Right cardiac atrium (tissue), 5 donors: ENCODE measurements around the gene CDK5RAP2. TPM values are rescaled to one million over a fixed set of nuclear protein-coding genes. Genes with fewer than 3 reads are reported as not detected.

Experiments
- ATAC-seq, 2 donors: fragments of 200-7000 bp; cut with Tn5 transposase; one replicate each; pipeline versions ENCODE4 v1.8.0 to v1.9.1; 2020; ENCODE audit warnings: moderate library complexity in 2 of 2, mild to moderate bottlenecking in 1 of 2
- DNase-seq, 3 donors: peaks; one replicate each; pipeline ENCODE4 v3.0.0-alpha.2; 2020
- H3K27ac ChIP-seq: one replicate; pipeline ENCODE4 v1.5.1; 2013; ENCODE audit warnings: mild to moderate bottlenecking, low read length, control low read depth, moderate library complexity
- H3K27me3 ChIP-seq: one replicate; pipeline ENCODE4 v1.6.1; 2013; ENCODE audit not compliant: control insufficient read depth, insufficient read depth
- H3K4me1 ChIP-seq: one replicate; pipeline ENCODE4 v1.6.1; 2013; ENCODE audit warnings: low read length; ENCODE audit not compliant: control insufficient read depth, insufficient read depth
- H3K4me3 ChIP-seq: one replicate; pipeline ENCODE4 v1.5.1; 2013; ENCODE audit warnings: low read length, control low read depth
- H3K9me3 ChIP-seq: one replicate; pipeline ENCODE4 v1.6.1; 2013; ENCODE audit warnings: low read length; ENCODE audit not compliant: control insufficient read depth
- WGBS: extraction: QIAGEN DNeasy Blood & Tissue Kit; methylation state at CpG from one replicate; pipeline ENCODE4 v1.1.7; 2013; 5-methylcytosine and 5-hydroxymethylcytosine counted together
- intact Hi-C, 4 donors: fragments of 100-400 bp; cut with DNase I; formaldehyde crosslinking; loops; one replicate each; pipeline versions ENCODE4 v1.11.0 to v1.14.0; 2022 to 2023
- polyA plus RNA-seq: library from polyadenylated mRNA; stranded (reverse); fragments of 200-250 nt; gene quantifications from one replicate; pipeline ENCODE4 v1.2.3, GENCODE V29; 2013
- total RNA-seq, 4 donors: library from RNA; stranded (reverse); fragmentation: NEBNext Ultra II Directional; extraction: Animal tissue kit (Norgen Biotek cat#: 25700); gene quantifications; one replicate each; pipeline ENCODE4 v1.2.1, GENCODE V29; 2021
- donor health status: healthy with polysubstance abuse.
- donor health status: DM: no; HTN: yes; CAD: no.
- donor health status: DM: no; HTN: no; CAD: no.
- donor health status: DM: no; HTN: yes; CAD: no; lungs with severe emphysema.
- donor health status: DM: yes; HTN: yes; CAD: no.

CDK5RAP2 gene
- total and polyA plus RNA-seq, 5 donors = 28.0 to 63.6 (median 46.3) TPM

DNA sequence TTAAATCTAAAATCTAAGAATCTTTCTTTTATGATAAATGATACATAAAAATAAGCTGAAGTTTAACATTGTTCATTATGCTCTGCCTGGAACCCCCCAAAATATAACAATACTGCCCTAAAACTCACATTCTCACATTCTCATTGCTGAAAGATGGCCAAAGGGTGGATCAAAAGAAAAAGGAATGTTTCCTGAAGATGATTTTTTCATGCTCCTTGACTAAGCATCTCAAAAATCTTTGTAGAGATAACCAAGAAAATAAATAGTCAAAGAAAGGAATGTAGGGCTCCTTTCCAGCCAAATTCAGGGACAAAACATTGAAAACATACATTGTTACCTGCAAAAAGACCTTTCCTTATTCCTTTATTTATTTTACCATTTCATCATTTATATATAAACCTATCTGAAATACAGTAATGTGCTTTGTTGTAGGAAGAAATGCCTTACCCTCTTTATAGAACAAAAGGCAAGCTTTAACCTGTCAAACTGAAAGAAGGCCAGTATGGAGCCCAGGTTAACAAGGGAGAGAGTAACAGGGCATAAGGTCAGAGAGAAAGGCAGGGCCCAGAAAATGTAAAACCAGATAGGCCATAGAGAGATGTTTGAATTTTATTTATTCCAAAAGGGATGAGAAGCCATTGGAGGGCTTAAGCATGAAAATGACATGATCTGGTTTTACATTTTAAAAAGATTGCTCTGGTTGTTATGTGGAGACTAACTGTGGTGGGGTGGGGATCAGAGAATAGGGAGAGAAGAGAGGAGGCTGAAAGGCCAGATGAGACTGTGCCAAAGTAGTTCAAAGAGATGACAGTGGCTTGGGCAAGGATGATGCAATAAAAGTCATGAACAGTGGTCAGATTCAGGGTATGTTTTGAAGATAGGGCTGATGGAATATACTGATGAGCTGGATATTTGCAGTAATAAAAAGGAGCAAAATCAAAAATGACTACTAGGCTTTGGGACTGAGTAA lies 37.3 kb upstream of the CDK5RAP2 start:
- H3K4me3 ChIP-seq = no peak overlapping the region
- no peaks in the 10 kb centered on the region for H3K4me1 ChIP-seq
- intact Hi-C loops = no loop called here
- ATAC-seq = no peak
- H3K27ac ChIP-seq = no peak overlapping the region
- no peak for DNase-seq
- H3K9me3 ChIP-seq = no peaks in the 10 kb centered on the region
- no peaks in the 10 kb centered on the region for H3K27me3 ChIP-seq

DNA sequence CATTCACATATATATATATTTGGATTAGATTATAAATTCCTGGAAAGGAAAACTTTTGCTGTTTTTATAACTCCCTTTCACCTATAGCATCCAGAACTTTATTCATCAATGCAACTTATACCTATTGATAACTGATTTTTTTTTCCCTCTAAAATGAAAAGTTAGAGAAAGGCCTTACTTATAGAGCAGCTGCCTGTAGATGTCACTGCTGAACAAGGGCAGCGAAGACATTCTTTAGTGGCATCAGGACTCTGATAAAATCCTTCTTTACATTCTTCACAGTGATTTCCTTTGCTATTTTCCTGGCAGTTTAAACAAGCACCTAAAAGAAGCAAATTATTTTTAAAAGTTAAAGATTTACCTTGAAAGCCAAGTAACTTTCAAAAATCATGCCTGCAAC lies 32.3 kb upstream of the CDK5RAP2 start:
- DNase-seq = no peak
- Histone ChIP-seq H3K4me3 (no peak overlapping the region), H3K4me1 (no peaks in the 10 kb centered on the region), H3K27ac (no peak overlapping the region), H3K9me3 (no peaks in the 10 kb centered on the region), H3K27me3 (no peaks in the 10 kb centered on the region)
- ATAC-seq = no peak
- intact Hi-C loops = no loop called here
- 94% methylated on average over 1 of the region's 1 CpG for WGBS

DNA sequence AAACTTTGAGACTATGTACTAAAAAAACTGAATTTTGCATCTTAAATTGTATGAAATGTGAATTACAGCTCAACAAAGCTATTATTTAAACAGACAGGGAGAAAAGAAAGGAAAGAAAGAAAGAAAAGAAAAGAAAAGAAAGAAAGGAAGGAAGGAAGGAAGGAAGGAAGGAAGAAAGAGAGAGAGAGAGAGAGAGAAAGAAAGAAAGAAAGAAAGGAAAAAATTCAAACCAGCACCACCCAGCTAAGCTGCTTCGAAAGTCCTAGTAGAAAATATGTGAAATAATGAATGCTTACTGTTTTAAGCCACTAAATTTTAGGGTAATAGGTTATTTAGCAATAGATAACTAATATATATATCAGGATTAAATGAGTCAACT lies 31.7 kb upstream of the CDK5RAP2 start:
- ATAC-seq = no peak
- intact Hi-C loops = no loop called here
- Histone ChIP-seq H3K9me3 (no peaks in the 10 kb centered on the region), H3K4me1 (no peaks in the 10 kb centered on the region), H3K27me3 (no peaks in the 10 kb centered on the region), H3K4me3 (no peak overlapping the region), H3K27ac (no peak overlapping the region)
- DNase-seq = no peak
- 87% methylated on average over 1 of the region's 1 CpG for WGBS

DNA sequence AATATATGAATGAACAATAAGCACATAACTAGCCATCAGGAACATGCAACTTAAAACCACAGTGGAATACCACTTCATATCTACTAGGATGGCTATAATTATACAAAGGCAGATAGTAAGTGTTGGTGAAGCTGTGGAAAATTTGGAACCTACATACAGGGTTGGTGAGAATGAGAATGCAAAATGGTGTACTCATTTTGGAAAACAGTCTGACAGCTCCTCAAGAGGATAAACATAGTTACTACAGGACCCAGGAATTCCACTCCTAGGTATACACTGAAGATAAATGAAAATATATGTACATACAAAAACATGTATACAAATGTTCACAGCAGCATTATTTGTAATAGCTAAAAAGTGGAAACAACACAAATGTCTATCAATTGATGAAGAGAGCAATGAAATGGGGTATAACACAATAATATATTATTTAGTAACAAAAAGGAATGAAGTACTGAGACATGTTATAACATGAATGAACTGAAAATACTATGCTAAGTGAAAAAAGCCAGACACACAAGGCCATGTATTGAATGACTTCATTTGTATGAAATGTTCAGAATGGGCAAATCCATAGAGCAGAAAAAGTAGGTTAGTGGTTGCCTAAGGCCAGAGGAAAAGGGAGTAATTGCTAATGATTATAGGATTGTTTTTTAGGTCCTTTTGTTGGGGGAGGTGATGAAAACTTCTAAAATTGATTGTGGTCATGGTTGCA lies 31.2 kb upstream of the CDK5RAP2 start:
- Histone ChIP-seq H3K4me1 (no peaks in the 10 kb centered on the region), H3K27me3 (no peaks in the 10 kb centered on the region), H3K9me3 (no peaks in the 10 kb centered on the region), H3K27ac (no peak overlapping the region), H3K4me3 (no peak overlapping the region)
- DNase-seq (no peak), ATAC-seq (no peak)
- intact Hi-C loops = no loop called here

DNA sequence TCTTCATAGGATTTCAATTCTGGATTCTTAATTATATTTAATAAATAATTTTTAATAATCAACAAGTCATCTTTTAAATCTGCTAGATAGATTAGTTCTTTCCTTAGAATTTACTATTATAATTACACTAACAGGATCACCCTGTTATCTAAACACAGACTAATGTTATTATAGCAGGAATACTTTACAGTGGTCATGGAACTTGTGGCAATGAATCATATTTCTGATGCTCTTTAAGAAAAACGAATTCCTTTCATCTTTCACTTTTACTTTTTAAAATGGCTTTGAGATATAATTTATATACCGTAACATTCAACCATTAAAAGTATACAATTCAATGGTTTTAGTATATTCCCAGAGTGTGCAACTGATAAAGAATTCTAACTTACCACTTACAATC lies 29.7 kb upstream of the CDK5RAP2 start:
- ATAC-seq (no peak), DNase-seq (no peak)
- 92% methylated on average over 2 of the region's 2 CpGs for WGBS
- H3K27ac ChIP-seq = no peak overlapping the region
- intact Hi-C loops = no loop called here
- H3K4me1 ChIP-seq = no peaks in the 10 kb centered on the region
- no peaks in the 10 kb centered on the region for H3K9me3 ChIP-seq
- H3K4me3 ChIP-seq = no peak overlapping the region
- H3K27me3 ChIP-seq = no peaks in the 10 kb centered on the region

DNA sequence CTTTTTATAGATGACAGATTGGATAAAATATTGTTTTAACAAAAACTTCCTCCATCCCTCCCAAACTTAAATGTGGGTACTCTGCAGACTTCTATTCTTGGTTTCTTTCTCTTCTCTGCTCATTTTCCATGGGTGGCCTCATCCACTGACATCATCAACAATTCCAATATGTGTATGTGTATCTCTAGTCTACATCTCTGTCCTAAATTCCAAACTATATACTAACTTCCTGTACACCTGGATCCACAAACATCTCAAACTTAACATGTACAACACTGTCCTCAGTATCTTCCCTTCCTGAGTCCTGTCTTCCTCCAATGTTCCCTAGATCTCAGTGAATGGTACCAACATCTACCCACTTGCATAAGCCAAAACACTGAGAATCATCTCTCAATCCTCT lies 28.5 kb upstream of the CDK5RAP2 start:
- no peak overlapping the region for H3K4me3 ChIP-seq
- no peak for DNase-seq

DNA sequence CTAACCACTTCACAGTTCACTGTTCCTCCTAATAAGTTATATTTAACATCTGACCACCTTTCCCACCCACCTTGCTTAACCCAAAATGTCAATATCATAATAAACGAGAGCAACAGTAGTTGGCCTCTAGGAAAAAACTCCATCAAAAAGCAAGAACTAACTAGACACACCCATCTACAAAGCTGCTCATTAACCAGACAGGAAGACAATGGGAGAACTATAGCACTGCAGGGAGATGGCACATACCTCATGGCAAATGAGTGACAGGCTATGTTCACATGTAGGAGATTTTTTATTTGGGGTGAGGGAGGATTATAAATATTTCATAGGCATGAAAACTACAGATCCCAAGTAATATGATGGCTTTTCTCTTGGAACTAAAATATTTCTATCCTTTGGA lies 23.6 kb upstream of the CDK5RAP2 start:
- intact Hi-C loops = no loop called here
- DNase-seq (no peak), ATAC-seq (no peak)
- Histone ChIP-seq H3K4me3 (no peak overlapping the region), H3K9me3 (no peaks in the 10 kb centered on the region), H3K4me1 (no peaks in the 10 kb centered on the region), H3K27me3 (no peaks in the 10 kb centered on the region), H3K27ac (no peak overlapping the region)
- WGBS = 81% methylated on average over 1 of the region's 1 CpG

More for the DNA sequence above, 28.5 kb upstream of the CDK5RAP2 start:
- ATAC-seq = no peak
- Histone ChIP-seq H3K4me1 (no peaks in the 10 kb centered on the region), H3K9me3 (no peaks in the 10 kb centered on the region), H3K27me3 (no peaks in the 10 kb centered on the region), H3K27ac (no peak overlapping the region)
- intact Hi-C loops = no loop called here

DNA sequence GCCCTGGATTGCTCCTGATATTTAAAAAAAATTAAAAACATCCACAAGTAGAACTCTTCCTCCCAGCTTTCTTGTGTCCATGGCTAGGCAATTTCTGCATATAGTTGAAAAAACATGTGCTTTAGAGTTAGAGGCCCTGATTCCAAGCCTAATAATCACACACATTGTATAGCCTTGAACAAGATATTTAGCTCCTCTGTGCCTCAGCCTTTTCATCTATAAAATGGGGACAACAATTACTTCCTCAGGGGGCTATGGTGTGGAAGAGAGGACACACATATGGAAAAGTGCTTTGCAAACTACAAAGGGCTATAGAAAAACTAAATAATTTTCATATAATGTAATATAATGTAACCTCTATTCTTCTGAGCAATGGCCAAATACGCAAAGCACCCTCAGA lies 23.0 kb upstream of the CDK5RAP2 start:
- no peak overlapping the region for H3K27ac ChIP-seq
- no peaks in the 10 kb centered on the region for H3K9me3 ChIP-seq
- H3K27me3 ChIP-seq = no peaks in the 10 kb centered on the region
- WGBS = 94% methylated on average over 1 of the region's 1 CpG
- DNase-seq (no peak), ATAC-seq (no peak)
- H3K4me3 ChIP-seq = no peak overlapping the region
- intact Hi-C loops = no loop called here
- H3K4me1 ChIP-seq = no peaks in the 10 kb centered on the region

DNA sequence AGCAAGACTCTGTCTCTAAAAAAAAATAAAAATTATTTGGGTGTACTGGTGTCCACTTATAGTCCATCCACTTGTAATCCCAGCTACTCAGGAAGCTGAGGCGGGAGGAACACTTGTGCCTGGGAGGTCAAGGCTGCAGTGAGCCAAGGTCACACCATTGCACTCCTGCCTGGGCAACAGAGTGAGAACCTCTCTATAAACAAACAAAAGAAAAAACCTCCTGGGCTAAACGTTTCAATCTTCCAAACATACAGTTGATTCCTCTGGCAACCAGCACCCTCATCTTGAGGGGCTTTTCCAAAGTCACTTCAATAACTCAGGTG lies 13.9 kb upstream of the CDK5RAP2 start:
- 40% methylated on average over 2 of the region's 2 CpGs for WGBS

DNA sequence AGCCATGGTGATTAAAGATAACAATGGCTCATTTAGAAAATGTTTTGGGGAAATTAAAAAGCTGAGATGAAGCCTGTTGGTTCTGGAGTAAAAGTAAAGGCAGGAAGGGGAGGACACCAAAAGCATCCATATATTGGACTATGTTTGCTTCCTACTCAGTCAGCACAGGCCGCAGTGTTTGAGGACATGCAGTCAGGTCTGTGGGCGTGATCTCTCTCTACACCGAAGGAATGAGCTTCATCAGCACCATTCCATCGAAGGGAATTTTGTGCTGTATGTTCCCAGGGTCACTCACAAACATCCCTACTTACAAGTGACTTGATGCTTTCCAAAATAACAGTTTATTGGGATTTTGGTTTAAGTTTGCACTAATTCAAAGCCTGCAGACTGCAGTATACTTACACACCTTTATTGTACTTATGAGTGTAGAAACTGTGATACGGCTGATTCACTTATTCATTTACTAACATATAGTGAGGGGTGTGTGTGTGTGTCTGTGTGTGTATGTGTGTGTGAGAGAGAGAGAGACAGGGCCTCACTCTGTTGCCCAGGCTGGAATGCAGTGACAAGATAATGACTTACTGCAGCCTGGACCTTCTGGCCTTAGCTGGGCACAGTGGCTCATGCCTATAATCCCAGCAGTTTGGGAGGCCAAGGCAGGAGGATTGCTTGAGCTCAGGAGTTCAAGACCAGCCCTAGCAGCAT lies 13.4 kb upstream of the CDK5RAP2 start:
- WGBS = 72% methylated on average over 5 of the region's 5 CpGs
- Histone ChIP-seq H3K9me3 (no peaks in the 10 kb centered on the region), H3K27me3 (no peaks in the 10 kb centered on the region), H3K4me3 (no peak overlapping the region), H3K27ac (no peak overlapping the region), H3K4me1 (no peaks in the 10 kb centered on the region)
- DNase-seq (no peak), ATAC-seq (no peak)
- intact Hi-C loops = no loop called here

More for the DNA sequence above, 13.9 kb upstream of the CDK5RAP2 start:
- Histone ChIP-seq H3K27ac (no peak overlapping the region), H3K4me3 (no peak overlapping the region), H3K9me3 (no peaks in the 10 kb centered on the region), H3K4me1 (no peaks in the 10 kb centered on the region), H3K27me3 (no peaks in the 10 kb centered on the region)
- intact Hi-C loops = no loop called here
- DNase-seq (no peak), ATAC-seq (no peak)

DNA sequence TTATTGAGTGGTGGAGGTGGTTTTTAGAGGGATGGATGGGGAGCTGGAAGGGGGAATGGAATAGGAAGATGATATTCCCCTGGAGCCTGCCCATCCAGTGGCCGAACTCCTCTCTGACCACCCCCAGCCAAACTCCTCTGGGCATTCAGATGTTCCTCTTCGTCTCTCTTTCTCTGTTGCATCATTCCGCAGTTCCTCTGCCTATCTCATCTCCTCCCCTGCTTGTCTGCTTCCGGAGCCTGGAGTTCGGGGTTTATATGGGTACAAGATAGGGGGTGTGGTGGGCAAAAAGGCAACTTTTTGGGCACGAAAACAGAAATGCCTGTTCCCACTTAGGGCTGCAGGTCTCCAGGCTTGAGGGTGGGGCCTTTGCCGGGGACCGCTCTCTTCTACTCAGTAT lies 12.2 kb upstream of the CDK5RAP2 start:
- intact Hi-C loops = no loop called here
- H3K27ac ChIP-seq = no peak overlapping the region
- ATAC-seq (no peak), DNase-seq (no peak)
- no peaks in the 10 kb centered on the region for H3K4me1 ChIP-seq
- no peak overlapping the region for H3K4me3 ChIP-seq
- no peaks in the 10 kb centered on the region for H3K9me3 ChIP-seq
- no peaks in the 10 kb centered on the region for H3K27me3 ChIP-seq
- WGBS = 90% methylated on average over 8 of the region's 8 CpGs
